A673 (cell line): ENCODE measurements around the gene HCST. TPM values are rescaled to one million over a fixed set of nuclear protein-coding genes. Genes with fewer than 3 reads are reported as not detected.

Experiments
- BruUV-seq: library from RNA; stranded (reverse); fragments of 400-500 nt; replicated peaks from 2 replicates; lab custom pipeline; 2021; lab: Mats Ljungman, UMichigan
- CTCF ChIA-PET: fragments of 300-600 bp; sonication (Branson Sonifier 250); formaldehyde crosslinking; loops from one replicate; lab custom pipeline; 2022; ENCODE audit warnings: antibody characterized with exemption; lab: Charles Lee
- POLR2A ChIA-PET: fragments of 300-600 bp; sonication (Branson Sonifier 250); formaldehyde crosslinking; loops from one replicate; lab custom pipeline; 2022; ENCODE audit warnings: antibody characterized with exemption; ENCODE audit not compliant: low non-redundant PET; lab: Charles Lee
- DNase-seq: peaks from one replicate; pipeline ENCODE4 v3.0.0-alpha.2; 2015; ENCODE audit warnings: low spot score
- H3K27ac ChIP-seq: fragments of 200-600 bp; sonication (generic); 2 replicates; pipeline ENCODE4 v1.5.1; 2016; ENCODE audit warnings: mixed run types, low read depth, mild to moderate bottlenecking, mixed read lengths, antibody characterized with exemption, low read length; ENCODE audit not compliant: poor library complexity, severe bottlenecking
- H3K27me3 ChIP-seq: fragments of 200-600 bp; sonication (generic); replicated peaks from 2 replicates; pipeline ENCODE4 v1.6.1; 2017; ENCODE audit warnings: mixed run types, low read depth, mild to moderate bottlenecking, mixed read lengths, antibody characterized with exemption, low read length; ENCODE audit not compliant: insufficient read depth, poor library complexity
- H3K36me3 ChIP-seq: fragments of 200-600 bp; sonication (generic); 2 replicates; pipeline ENCODE4 v1.6.1; 2016; ENCODE audit warnings: mixed run types, mild to moderate bottlenecking, mixed read lengths, antibody characterized with exemption, low read length; ENCODE audit not compliant: insufficient read depth, poor library complexity, severe bottlenecking
- H3K4me1 ChIP-seq: fragments of 200-600 bp; sonication (generic); 2 replicates; pipeline ENCODE4 v1.6.1; 2017; ENCODE audit warnings: mixed run types, mild to moderate bottlenecking, mixed read lengths, antibody characterized with exemption, low read length; ENCODE audit not compliant: insufficient read depth, poor library complexity, severe bottlenecking
- H3K4me3 ChIP-seq: fragments of 200-600 bp; sonication (generic); 2 replicates; pipeline ENCODE4 v1.5.1; 2016; ENCODE audit warnings: low read depth, mixed run types, mild to moderate bottlenecking, mixed read lengths, low read length; ENCODE audit not compliant: poor library complexity, severe bottlenecking
- H3K9me3 ChIP-seq: fragments of 200-600 bp; sonication (generic); 2 replicates; pipeline ENCODE4 v1.6.1; 2016; ENCODE audit warnings: mixed run types, low read depth, mild to moderate bottlenecking, mixed read lengths, antibody characterized with exemption, low read length; ENCODE audit not compliant: poor library complexity, severe bottlenecking
- CTCF ChIP-seq: fragments of 300-800, 200-600 bp; sonication (generic); conservative IDR thresholded peaks from 2 replicates; pipeline ENCODE4 v1.5.1; 2017; ENCODE audit warnings: low read depth, mild to moderate bottlenecking, antibody characterized with exemption, low read length, moderate library complexity, mixed read lengths
- EZH2 ChIP-seq: fragments of 200-600 bp; sonication (generic); IDR thresholded peaks from 2 replicates; pipeline ENCODE4 v1.6.1; 2017; ENCODE audit warnings: borderline replicate concordance, low read depth, mild to moderate bottlenecking, mixed read lengths, antibody characterized with exemption, low read length; ENCODE audit not compliant: poor library complexity, severe bottlenecking
- intact Hi-C: fragments of 100-400 bp; cut with micrococcal nuclease; formaldehyde crosslinking; loops from one replicate; pipeline ENCODE4 v1.10.0; 2022; ENCODE audit not compliant: unreplicated experiment
- total RNA-seq: library from RNA; stranded (reverse); gene quantifications from 2 replicates; pipeline ENCODE4 v1.2.3, GENCODE V29; 2021

Gene HCST
- total RNA-seq, 1 experiment from 2014 or later: 4.2 TPM

GRCh38 chr19:35895911-35896642 lies 6.3 kb upstream of the HCST start:
- H3K9me3 ChIP-seq: no peaks in the 10 kb centered on the region
- no peak overlapping the region for H3K4me3 ChIP-seq
- TF ChIP-seq CTCF (no peak), EZH2 (no peak)
- H3K4me1 ChIP-seq: peaks cover 14% of the 10 kb centered on the region
- ChIA-PET POLR2A (interaction anchor here (0.5 kb wide), 1 partner anchor 10 kb away, joined by 4 read pairs; no protein-coding TSS in a partner anchor), CTCF (no interaction called here)
- H3K36me3 ChIP-seq: peaks cover 23% of the 10 kb centered on the region
- intact Hi-C loops: no loop called here
- no peaks in the 10 kb centered on the region for H3K27me3 ChIP-seq
- no peak for DNase-seq
- no TSS peak for BruUV-seq
- H3K27ac ChIP-seq: no peak overlapping the region

- H3K9me3 ChIP-seq: no peaks in the 10 kb centered on the region
- H3K27me3 ChIP-seq: no peaks in the 10 kb centered on the region
Observed at GRCh38 chr19:35896643-35897040, 5.7 kb upstream of the HCST start.

GRCh38 chr19:35897706-35898451 lies 4.5 kb upstream of the HCST start:
- no peak for DNase-seq
- Histone ChIP-seq H3K36me3 (peaks cover 22% of the 10 kb centered on the region), H3K9me3 (no peaks in the 10 kb centered on the region), H3K27me3 (no peaks in the 10 kb centered on the region), H3K27ac (no peak overlapping the region), H3K4me3 (peak overlapping the region; percentile 73), H3K4me1 (peaks cover 32% of the 10 kb centered on the region)
- TF ChIP-seq CTCF: no peak
- TF ChIP-seq EZH2: no peak
- no TSS peak for BruUV-seq
- CTCF ChIA-PET: no interaction called here
- intact Hi-C loops: no loop called here
- POLR2A ChIA-PET: no interaction called here

More at GRCh38 chr19:35896643-35897040, 5.7 kb upstream of the HCST start:
- no peak for DNase-seq
- ChIA-PET CTCF (no interaction called here), POLR2A (interaction anchor here (0.5 kb wide), 1 partner anchor 9 kb away, joined by 4 read pairs; no protein-coding TSS in a partner anchor)
- no peak for TF ChIP-seq CTCF
- no peak for TF ChIP-seq EZH2
- intact Hi-C loops: no loop called here
- BruUV-seq: no TSS peak
- H3K4me1 ChIP-seq: peaks cover 20% of the 10 kb centered on the region
- H3K4me3 ChIP-seq: no peak overlapping the region
- peaks cover 23% of the 10 kb centered on the region for H3K36me3 ChIP-seq
- H3K27ac ChIP-seq: no peak overlapping the region
